DND-41 (cell line): ENCODE data around the gene OBSCN.

Source experiments
- ATAC-seq: fragments of 200-7000 bp; cut with Tn5 transposase; 3 replicates; pipeline ENCODE4 v1.9.1; 2021; ENCODE audit warnings: low read depth; ENCODE audit not compliant: insufficient read depth
- DNase-seq: peaks from one replicate; pipeline ENCODE4 v3.0.0-alpha.2; 2020
- H2AFZ ChIP-seq: 2 replicates; pipeline ENCODE4 v1.6.0; 2012; ENCODE audit warnings: low read depth, low read length
- H3K27ac ChIP-seq: 2 replicates; pipeline ENCODE4 v1.5.1; 2012; ENCODE audit warnings: low read length, inconsistent platforms
- H3K27me3 ChIP-seq: fragments of 200-600 bp; sonication (generic); 2 replicates; pipeline ENCODE4 v1.6.0; 2012; ENCODE audit warnings: low read length, mild to moderate bottlenecking, inconsistent platforms; ENCODE audit not compliant: insufficient read depth, poor library complexity
- H3K36me3 ChIP-seq: 2 replicates; pipeline ENCODE4 v1.5.1; 2012; ENCODE audit warnings: low read length, inconsistent platforms; ENCODE audit not compliant: insufficient read depth
- H3K4me1 ChIP-seq: 2 replicates; pipeline ENCODE4 v1.5.1; 2012; ENCODE audit warnings: mild to moderate bottlenecking, low read length; ENCODE audit not compliant: insufficient read depth
- H3K4me2 ChIP-seq: 2 replicates; pipeline ENCODE4 v1.6.0; 2012; ENCODE audit warnings: mild to moderate bottlenecking, moderate library complexity, low read length, inconsistent platforms; ENCODE audit not compliant: insufficient read depth
- H3K4me3 ChIP-seq, 2 experiments: fragments of 200-600 bp in 1 of 2; shearing (Covaris generic) in 1 of 2; 2 replicates each; pipeline ENCODE4 v1.5.1; 2012 to 2016; ENCODE audit warnings: inconsistent platforms in 2 of 2, low read length in 2 of 2, mild to moderate bottlenecking in 2 of 2, low read depth in 1 of 2, moderate library complexity in 1 of 2
- H3K79me2 ChIP-seq: 2 replicates; pipeline ENCODE4 v1.6.0; 2012; ENCODE audit warnings: low read length, inconsistent platforms; ENCODE audit not compliant: insufficient read depth
- H3K9ac ChIP-seq: 2 replicates; pipeline ENCODE4 v1.6.0; 2012; ENCODE audit warnings: low read depth, mild to moderate bottlenecking, inconsistent platforms, low read length, moderate library complexity
- H3K9me3 ChIP-seq: 2 replicates; pipeline ENCODE4 v1.5.1; 2012; ENCODE audit warnings: low read length, moderate library complexity, mild to moderate bottlenecking, inconsistent platforms; ENCODE audit not compliant: insufficient read depth, severe bottlenecking
- H4K20me1 ChIP-seq: 2 replicates; pipeline ENCODE4 v1.6.0; 2012; ENCODE audit warnings: low read length; ENCODE audit not compliant: insufficient read depth
- EZH2 ChIP-seq: IDR thresholded peaks from 3 replicates; pipeline ENCODE4 v1.6.1; 2012; ENCODE audit warnings: borderline replicate concordance, low read depth, mild to moderate bottlenecking, moderate library complexity, low read length, inconsistent platforms; ENCODE audit not compliant: severe bottlenecking
- TF ChIP-seq, protein P1 (sequence below): IDR thresholded peaks from 2 replicates; pipeline ENCODE4 v1.5.1; 2012; ENCODE audit warnings: borderline replicate concordance, low read length, moderate library complexity, mild to moderate bottlenecking; ENCODE audit not compliant: poor library complexity, severe bottlenecking; ENCODE audit errors: extremely low read depth

OBSCN gene

DNA sequence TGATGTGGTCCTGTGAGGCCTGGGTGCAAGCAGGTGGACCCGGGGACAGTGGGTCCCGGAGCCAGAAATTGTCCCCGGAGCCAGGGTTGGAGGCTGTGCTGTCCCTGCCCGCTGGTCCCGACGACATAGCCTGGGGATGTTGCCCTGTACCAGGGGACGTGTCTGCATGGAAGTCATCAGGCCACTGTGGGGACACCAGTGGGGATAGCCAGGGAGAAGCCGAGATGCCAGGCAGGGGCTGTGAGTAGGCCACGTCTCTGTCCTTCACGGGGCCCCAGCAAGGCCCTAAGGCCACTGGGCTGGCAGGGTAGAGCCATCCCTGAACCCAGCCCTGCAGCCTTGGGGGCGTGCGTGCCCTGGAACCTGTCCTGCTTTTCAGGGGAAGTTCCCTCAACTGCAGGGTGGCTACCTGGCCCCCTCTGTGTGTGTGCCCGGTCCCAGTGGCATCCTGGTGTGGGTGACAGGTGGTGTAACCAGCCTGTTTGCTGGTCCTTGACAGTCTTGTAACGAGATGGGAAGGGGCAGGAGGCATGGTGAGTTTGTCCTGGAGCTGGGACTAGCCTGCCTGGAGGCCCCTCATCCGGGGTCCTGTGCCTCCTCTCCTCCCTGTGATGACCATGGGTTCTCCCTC lies 73.2 kb downstream of the OBSCN start:
- Histone ChIP-seq H3K9me3 (no peaks in the 10 kb centered on the region), H3K9ac (no peak overlapping the region), H4K20me1 (0 out of 2 replicates have a peak, but pooled peaks cover 3% of the 10 kb centered on the region), H3K4me3 (no peak overlapping the region), H3K36me3 (peaks cover 73% of the 10 kb centered on the region), H3K79me2 (no peaks in the 10 kb centered on the region), H3K4me2 (no peak overlapping the region), H3K4me1 (no peaks in the 10 kb centered on the region), H3K27ac (no peak overlapping the region), H2AFZ (no peak overlapping the region), H3K27me3 (no peaks in the 10 kb centered on the region)
- no peak for DNase-seq
- no peak for ATAC-seq
- TF ChIP-seq, protein P1, sequence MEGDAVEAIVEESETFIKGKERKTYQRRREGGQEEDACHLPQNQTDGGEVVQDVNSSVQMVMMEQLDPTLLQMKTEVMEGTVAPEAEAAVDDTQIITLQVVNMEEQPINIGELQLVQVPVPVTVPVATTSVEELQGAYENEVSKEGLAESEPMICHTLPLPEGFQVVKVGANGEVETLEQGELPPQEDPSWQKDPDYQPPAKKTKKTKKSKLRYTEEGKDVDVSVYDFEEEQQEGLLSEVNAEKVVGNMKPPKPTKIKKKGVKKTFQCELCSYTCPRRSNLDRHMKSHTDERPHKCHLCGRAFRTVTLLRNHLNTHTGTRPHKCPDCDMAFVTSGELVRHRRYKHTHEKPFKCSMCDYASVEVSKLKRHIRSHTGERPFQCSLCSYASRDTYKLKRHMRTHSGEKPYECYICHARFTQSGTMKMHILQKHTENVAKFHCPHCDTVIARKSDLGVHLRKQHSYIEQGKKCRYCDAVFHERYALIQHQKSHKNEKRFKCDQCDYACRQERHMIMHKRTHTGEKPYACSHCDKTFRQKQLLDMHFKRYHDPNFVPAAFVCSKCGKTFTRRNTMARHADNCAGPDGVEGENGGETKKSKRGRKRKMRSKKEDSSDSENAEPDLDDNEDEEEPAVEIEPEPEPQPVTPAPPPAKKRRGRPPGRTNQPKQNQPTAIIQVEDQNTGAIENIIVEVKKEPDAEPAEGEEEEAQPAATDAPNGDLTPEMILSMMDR, result no peak

DNA sequence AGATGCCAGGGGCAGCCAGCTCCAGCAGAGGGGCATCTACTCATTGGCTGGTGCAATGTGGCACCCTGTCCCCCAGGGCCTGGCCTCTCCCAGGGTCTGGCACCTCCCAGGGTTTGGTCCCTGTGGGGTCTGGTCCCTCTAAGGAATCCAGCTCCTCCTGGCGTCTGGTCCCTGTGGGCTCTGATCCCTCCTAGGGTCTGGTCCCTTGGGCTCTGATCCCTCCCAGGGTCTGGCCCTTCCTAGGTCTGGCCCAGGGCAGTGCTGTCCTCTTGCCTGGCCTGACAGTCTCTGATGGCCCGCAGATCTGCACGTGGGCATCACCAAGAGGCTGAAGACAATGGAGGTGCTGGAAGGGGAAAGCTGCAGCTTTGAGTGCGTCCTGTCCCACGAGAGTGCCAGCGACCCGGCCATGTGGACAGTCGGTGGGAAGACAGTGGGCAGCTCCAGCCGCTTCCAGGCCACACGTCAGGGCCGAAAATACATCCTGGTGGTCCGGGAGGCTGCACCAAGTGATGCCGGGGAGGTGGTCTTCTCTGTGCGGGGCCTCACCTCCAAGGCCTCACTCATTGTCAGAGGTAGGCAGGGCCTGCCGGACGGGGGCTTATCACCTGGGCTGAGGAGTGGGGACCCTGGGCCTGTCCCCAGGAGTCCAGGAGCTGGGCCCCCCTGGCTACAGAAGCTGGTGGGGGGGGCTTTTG lies 73.9 kb downstream of the OBSCN start:
- Histone ChIP-seq H3K79me2 (no peaks in the 10 kb centered on the region), H3K27ac (no peak overlapping the region), H3K9ac (no peak overlapping the region), H3K36me3 (peaks cover 74% of the 10 kb centered on the region), H3K4me1 (no peaks in the 10 kb centered on the region), H2AFZ (no peak overlapping the region), H3K27me3 (no peaks in the 10 kb centered on the region), H4K20me1 (0 out of 2 replicates have a peak, but pooled peaks cover 3% of the 10 kb centered on the region), H3K4me2 (no peak overlapping the region), H3K4me3 (no peak overlapping the region), H3K9me3 (no peaks in the 10 kb centered on the region)
- DNase-seq (no peak), ATAC-seq (no peak)
- TF ChIP-seq, protein P1, result no peak
- no peak for TF ChIP-seq EZH2

DNA sequence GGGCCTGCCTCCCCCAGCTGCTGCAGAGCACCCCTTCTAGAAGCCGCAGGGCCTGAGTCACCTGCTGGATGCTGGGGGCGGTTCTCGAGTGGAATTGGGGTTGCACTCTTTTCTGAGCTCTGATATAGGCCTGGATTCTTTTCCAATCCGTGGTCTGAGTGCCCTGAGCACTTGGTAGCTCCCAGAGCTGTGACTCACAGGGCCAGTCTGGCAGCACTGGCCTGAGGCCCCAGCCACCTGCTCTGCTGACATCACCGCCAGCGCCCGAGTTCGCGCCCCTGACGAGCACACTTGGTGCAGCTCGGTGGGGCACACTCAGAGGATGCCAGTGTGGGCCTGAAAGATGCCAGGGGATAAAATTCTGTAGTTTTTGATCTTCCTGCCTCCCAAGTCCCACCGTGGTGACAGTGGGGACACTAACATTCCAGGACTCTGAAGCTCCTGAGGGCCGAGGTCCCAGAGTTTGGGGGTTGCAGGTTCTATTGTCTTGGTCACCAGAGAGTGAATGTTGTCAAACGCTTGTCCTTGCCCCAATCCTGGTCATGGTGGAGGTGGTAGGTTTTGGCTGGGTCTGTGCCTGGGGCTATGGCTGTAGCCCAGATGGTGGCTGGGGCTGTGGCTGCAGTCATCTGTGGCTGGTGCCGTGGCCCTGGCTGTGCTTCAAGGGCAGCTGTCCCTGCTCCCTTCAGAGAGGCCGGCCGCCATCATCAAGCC lies 74.6 kb downstream of the OBSCN start:
- 0 out of 2 replicates have a peak, but pooled peaks cover 3% of the 10 kb centered on the region for H4K20me1 ChIP-seq
- no peak overlapping the region for H3K27ac ChIP-seq
- no peaks in the 10 kb centered on the region for H3K27me3 ChIP-seq
- H3K4me1 ChIP-seq, result no peaks in the 10 kb centered on the region
- DNase-seq (no peak), ATAC-seq (no peak)
- H3K9ac ChIP-seq, result no peak overlapping the region
- TF ChIP-seq, protein P1, result no peak
- no peak for TF ChIP-seq EZH2
- H3K4me2 ChIP-seq, result no peak overlapping the region
- no peaks in the 10 kb centered on the region for H3K79me2 ChIP-seq
- no peak overlapping the region for H3K4me3 ChIP-seq
- peaks cover 73% of the 10 kb centered on the region for H3K36me3 ChIP-seq
- H3K9me3 ChIP-seq, result no peaks in the 10 kb centered on the region
- no peak overlapping the region for H2AFZ ChIP-seq
